Loucy (cell line): ENCODE data around the gene ERP27.

Source experiments
- H2AFZ ChIP-seq: fragments of 200-600 bp; sonication (generic); 2 replicates; pipeline ENCODE4 v1.6.0; 2016; ENCODE audit warnings: antibody characterized with exemption, mild to moderate bottlenecking, low read length, moderate library complexity
- H3F3A ChIP-seq: fragments of 200-600 bp; 2 replicates; pipeline ENCODE4 v1.6.0; 2016; ENCODE audit warnings: antibody characterized with exemption, low read depth, mild to moderate bottlenecking
- H3K27me3 ChIP-seq: fragments of 200-600 bp; sonication (generic); 2 replicates; pipeline ENCODE4 v1.6.1; 2014; ENCODE audit warnings: low read length, mild to moderate bottlenecking; ENCODE audit not compliant: insufficient read depth, poor library complexity, severe bottlenecking
- H3K36me3 ChIP-seq: fragments of 200-600 bp; sonication (generic); 2 replicates; pipeline ENCODE4 v1.6.1; 2016; ENCODE audit warnings: low read length; ENCODE audit not compliant: insufficient read depth
- H3K4me1 ChIP-seq: fragments of 200-600 bp; sonication (generic); 2 replicates; pipeline ENCODE4 v1.5.1; 2014; ENCODE audit warnings: low read length, mild to moderate bottlenecking; ENCODE audit not compliant: insufficient read depth, poor library complexity, severe bottlenecking
- H3K4me2 ChIP-seq: fragments of 200-600 bp; sonication (generic); 2 replicates; pipeline ENCODE4 v1.6.0; 2014; ENCODE audit warnings: antibody characterized with exemption, low read length, low read depth, mild to moderate bottlenecking; ENCODE audit not compliant: poor library complexity, severe bottlenecking
- H3K4me3 ChIP-seq: fragments of 200-600 bp; sonication (generic); 2 replicates; pipeline ENCODE4 v1.5.1; 2014; ENCODE audit warnings: low read length, mild to moderate bottlenecking, mixed read lengths; ENCODE audit not compliant: poor library complexity, severe bottlenecking
- H3K79me2 ChIP-seq: fragments of 200-600 bp; sonication (generic); 2 replicates; pipeline ENCODE4 v1.6.1; 2014; ENCODE audit warnings: low read length; ENCODE audit not compliant: insufficient read depth
- H3K9ac ChIP-seq: fragments of 200-600 bp; sonication (generic); 2 replicates; pipeline ENCODE4 v1.6.0; 2014; ENCODE audit warnings: mild to moderate bottlenecking, low read depth, low read length, moderate library complexity; ENCODE audit not compliant: poor library complexity, severe bottlenecking
- H3K9me2 ChIP-seq: fragments of 200-600 bp; sonication (generic); replicated peaks from 2 replicates; pipeline ENCODE4 v1.6.1; 2016; ENCODE audit warnings: low read depth, low read length, mixed read lengths
- H3K9me3 ChIP-seq: fragments of 200-600 bp; sonication (generic); 2 replicates; pipeline ENCODE4 v1.6.1; 2014; ENCODE audit warnings: mild to moderate bottlenecking, antibody characterized with exemption, low read length, low read depth; ENCODE audit not compliant: insufficient read depth
- H4K20me1 ChIP-seq: fragments of 200-600 bp; sonication (generic); 2 replicates; pipeline ENCODE4 v1.6.0; 2014; ENCODE audit warnings: antibody characterized with exemption, low read length, mild to moderate bottlenecking; ENCODE audit not compliant: insufficient read depth, poor library complexity, severe bottlenecking
- CTCF ChIP-seq: fragments of 200-600 bp; sonication (generic); conservative IDR thresholded peaks from 2 replicates; pipeline ENCODE4 v1.5.1; 2014; ENCODE audit warnings: mild to moderate bottlenecking, antibody characterized with exemption, low read length
- EZH2phosphoT487 ChIP-seq: fragments of 200-600 bp; IDR thresholded peaks from 2 replicates; pipeline ENCODE4 v1.6.1; 2018; ENCODE audit warnings: antibody characterized with exemption, mild to moderate bottlenecking, moderate library complexity, borderline replicate concordance

Gene ERP27

GRCh38 chr12:14904854-14905253, 33.5 kb downstream of the ERP27 start:
- Histone ChIP-seq H3K79me2 (no peaks in the 10 kb centered on the region), H4K20me1 (no peaks in the 10 kb centered on the region), H3K4me3 (no peak overlapping the region), H2AFZ (no peak overlapping the region), H3K9ac (no peak overlapping the region), H3K36me3 (no peaks in the 10 kb centered on the region), H3K27me3 (no peaks in the 10 kb centered on the region), H3K9me2 (no peaks in the 10 kb centered on the region), H3K9me3 (no peaks in the 10 kb centered on the region), H3K4me1 (peaks cover 47% of the 10 kb centered on the region), H3K4me2 (no peak overlapping the region), H3F3A (no peaks in the 10 kb centered on the region)
- no peak for TF ChIP-seq EZH2phosphoT487
- no peak for TF ChIP-seq CTCF

GRCh38 chr12:14903386-14904098, 34.8 kb downstream of the ERP27 start:
- TF ChIP-seq CTCF (no peak), EZH2phosphoT487 (no peak)
- no peaks in the 10 kb centered on the region for H3K9me2 ChIP-seq
- no peak overlapping the region for H3K9ac ChIP-seq

GRCh38 chr12:14902465-14902864, 35.9 kb downstream of the ERP27 start:
- TF ChIP-seq EZH2phosphoT487 = no peak
- TF ChIP-seq CTCF = no peak
- H3F3A ChIP-seq = no peaks in the 10 kb centered on the region
- H3K4me3 ChIP-seq = no peak overlapping the region
- no peaks in the 10 kb centered on the region for H3K9me3 ChIP-seq
- no peaks in the 10 kb centered on the region for H3K27me3 ChIP-seq
- no peak overlapping the region for H3K9ac ChIP-seq
- no peaks in the 10 kb centered on the region for H4K20me1 ChIP-seq
- peak overlapping the region; percentile 11 for H3K4me2 ChIP-seq
- H3K79me2 ChIP-seq = no peaks in the 10 kb centered on the region
- H3K36me3 ChIP-seq = no peaks in the 10 kb centered on the region
- no peaks in the 10 kb centered on the region for H3K9me2 ChIP-seq
- H3K4me1 ChIP-seq = peaks cover 34% of the 10 kb centered on the region
- H2AFZ ChIP-seq = no peak overlapping the region

More at GRCh38 chr12:14903386-14904098, 34.8 kb downstream of the ERP27 start:
- H3K36me3 ChIP-seq = no peaks in the 10 kb centered on the region
- H2AFZ ChIP-seq = 0 out of 2 replicates have a peak overlapping the region, but pooled peaks have one; percentile 12
- H3K4me2 ChIP-seq = no peak overlapping the region
- H3F3A ChIP-seq = no peaks in the 10 kb centered on the region
- H3K9me3 ChIP-seq = no peaks in the 10 kb centered on the region
- H3K27me3 ChIP-seq = no peaks in the 10 kb centered on the region
- peaks cover 41% of the 10 kb centered on the region for H3K4me1 ChIP-seq
- H3K79me2 ChIP-seq = no peaks in the 10 kb centered on the region
- no peak overlapping the region for H3K4me3 ChIP-seq
- no peaks in the 10 kb centered on the region for H4K20me1 ChIP-seq
